Activated CD4-positive, CD25-positive, alpha-beta regulatory T cell treated with anti-CD3 and anti-CD28 coated beads, Interleukin-2, amount 50 U/mL, for 72 hours (primary cell): Measurements from ENCODE around the gene BEAN1.

Experiments
- DNase-seq: peaks from one replicate; pipeline ENCODE4 v3.0.0; 2021

BEAN1 gene

GRCh38 chr16:66421891-66422290 is 5.2 kb upstream of the BEAN1 start:
- no peak for DNase-seq

GRCh38 chr16:66422366-66422765 is 4.7 kb upstream of the BEAN1 start:
- DNase-seq, result no peak

- DNase-seq, result no peak
Measured at GRCh38 chr16:66423177-66423576, 3.9 kb upstream of the BEAN1 start.

- no peak for DNase-seq
Measured at GRCh38 chr16:66425651-66426050, 1.4 kb upstream of the BEAN1 start.

- no peak for DNase-seq
Measured at GRCh38 chr16:66426112-66427035, 721 bp upstream of the BEAN1 start.

- no peak for DNase-seq
Measured at GRCh38 chr16:66427871-66428681, 981 bp downstream of the BEAN1 start.

GRCh38 chr16:66428682-66429251 is 1.7 kb downstream of the BEAN1 start:
- DNase-seq, result no peak

GRCh38 chr16:66429290-66429962 is 2.3 kb downstream of the BEAN1 start:
- no peak for DNase-seq

- no peak for DNase-seq
Measured at GRCh38 chr16:66430214-66430613, 3.1 kb downstream of the BEAN1 start.

- DNase-seq, result no peak
Measured at GRCh38 chr16:66431760-66432159, 4.7 kb downstream of the BEAN1 start.

- no peak for DNase-seq
Measured at GRCh38 chr16:66432429-66432828, 5.3 kb downstream of the BEAN1 start.

GRCh38 chr16:66434619-66435430 is 7.7 kb downstream of the BEAN1 start:
- DNase-seq, result no peak

GRCh38 chr16:66435896-66436295 is 8.8 kb downstream of the BEAN1 start:
- DNase-seq, result no peak

GRCh38 chr16:66437391-66437945 is 10.4 kb downstream of the BEAN1 start:
- no peak for DNase-seq

GRCh38 chr16:66438536-66438935 is 11.4 kb downstream of the BEAN1 start:
- no peak for DNase-seq

- DNase-seq, result no peak
Measured at GRCh38 chr16:66439051-66439730, 12.1 kb downstream of the BEAN1 start.

- no peak for DNase-seq
Measured at GRCh38 chr16:66440271-66440802, 13.2 kb downstream of the BEAN1 start.

GRCh38 chr16:66440970-66441369 is 13.9 kb downstream of the BEAN1 start:
- no peak for DNase-seq

- peak; percentile 16 for DNase-seq
Measured at GRCh38 chr16:66441586-66442375, 14.7 kb downstream of the BEAN1 start.
